Measurements from ENCODE around the gene NINJ2.
"Not testable (repeated sequence)": the region's sequence is repeated elsewhere in the genome, so short reads cannot be mapped to it uniquely, and the experiment has no call there.

NINJ2 gene

GRCh38 chr12:643475-644302, 19.6 kb downstream of the NINJ2 start:
- DNase-seq (ENCODE audit: extremely low spot score, insufficient read length, low read depth) (no peak), FAIRE-seq (peak; percentile 75)

- FAIRE-seq (peak; percentile 82), DNase-seq (ENCODE audit: extremely low spot score, insufficient read length, low read depth) (peak; percentile 84)
These were observed 20.4 kb downstream of the NINJ2 start for GRCh38 chr12:642633-643474.

- not testable (repeated sequence) for DNase-seq (ENCODE audit: extremely low spot score, insufficient read length, low read depth)
These were observed 21.9 kb downstream of the NINJ2 start for GRCh38 chr12:641321-641720.

GRCh38 chr12:640773-641172, 22.5 kb downstream of the NINJ2 start:
- DNase-seq (ENCODE audit: extremely low spot score, insufficient read length, low read depth) = no peak
- no peak for FAIRE-seq

More at GRCh38 chr12:641321-641720, 21.9 kb downstream of the NINJ2 start:
- not testable (repeated sequence) for FAIRE-seq

- FAIRE-seq (no peak), DNase-seq (ENCODE audit: extremely low spot score, insufficient read length, low read depth) (no peak)
These were observed 23.3 kb downstream of the NINJ2 start for GRCh38 chr12:639988-640387.

GRCh38 chr12:639566-639965, 23.7 kb downstream of the NINJ2 start:
- DNase-seq (ENCODE audit: extremely low spot score, insufficient read length, low read depth) (no peak), FAIRE-seq (peak; percentile 79)

GRCh38 chr12:638953-639557, 24.2 kb downstream of the NINJ2 start:
- FAIRE-seq (no peak), DNase-seq (ENCODE audit: extremely low spot score, insufficient read length, low read depth) (no peak)

- FAIRE-seq = peak; percentile 83
- no peak for DNase-seq (ENCODE audit: extremely low spot score, insufficient read length, low read depth)
These were observed 26.6 kb downstream of the NINJ2 start for GRCh38 chr12:636632-637031.

GRCh38 chr12:633731-634130, 29.5 kb downstream of the NINJ2 start:
- FAIRE-seq = no peak
- DNase-seq (ENCODE audit: extremely low spot score, insufficient read length, low read depth) = no peak

- DNase-seq (ENCODE audit: extremely low spot score, insufficient read length, low read depth) (no peak), FAIRE-seq (peak; percentile 56)
These were observed 31.0 kb downstream of the NINJ2 start for GRCh38 chr12:632102-632696.

GRCh38 chr12:630656-631632, 32.3 kb downstream of the NINJ2 start:
- FAIRE-seq = peak; percentile 97
- peak; percentile 84 for DNase-seq (ENCODE audit: extremely low spot score, insufficient read length, low read depth)

- not testable (repeated sequence) for DNase-seq (ENCODE audit: extremely low spot score, insufficient read length, low read depth); FAIRE-seq
These were observed 34.5 kb downstream of the NINJ2 start for GRCh38 chr12:628742-629078.

- DNase-seq (ENCODE audit: extremely low spot score, insufficient read length, low read depth) = no peak
- no peak for FAIRE-seq
These were observed 35.1 kb downstream of the NINJ2 start for GRCh38 chr12:627863-628741.

- FAIRE-seq (no peak), DNase-seq (ENCODE audit: extremely low spot score, insufficient read length, low read depth) (no peak)
These were observed 36.0 kb downstream of the NINJ2 start for GRCh38 chr12:627285-627684.

GRCh38 chr12:625998-626397, 37.2 kb downstream of the NINJ2 start:
- FAIRE-seq (no peak), DNase-seq (ENCODE audit: extremely low spot score, insufficient read length, low read depth) (no peak)

GRCh38 chr12:623865-624372, 39.3 kb downstream of the NINJ2 start:
- DNase-seq (ENCODE audit: extremely low spot score, insufficient read length, low read depth) = no peak

GRCh38 chr12:623172-623864, 39.9 kb downstream of the NINJ2 start:
- FAIRE-seq = peak; percentile 15

More at GRCh38 chr12:623865-624372, 39.3 kb downstream of the NINJ2 start:
- FAIRE-seq = no peak

More at GRCh38 chr12:623172-623864, 39.9 kb downstream of the NINJ2 start:
- no peak for DNase-seq (ENCODE audit: extremely low spot score, insufficient read length, low read depth)

Measured in GM18507 (cell line).